BLaER1 (cell line): Measurements from ENCODE around the gene STAM.
A peak's percentile ranks its signal among the peaks of the same experiment; 100 is the strongest.

Experiments used
- H3K27ac ChIP-seq: shearing (Covaris generic); formaldehyde crosslinking; 2 replicates; pipeline ENCODE4 v1.8.1; 2022
- H3K27me3 ChIP-seq: shearing (Covaris generic); formaldehyde crosslinking; 2 replicates; pipeline ENCODE4 v1.8.1; 2022
- H3K36me3 ChIP-seq: shearing (Covaris generic); formaldehyde crosslinking; 2 replicates; pipeline ENCODE4 v1.8.1; 2022
- H3K4me1 ChIP-seq: shearing (Covaris generic); formaldehyde crosslinking; 2 replicates; pipeline ENCODE4 v1.8.1; 2022
- H3K4me2 ChIP-seq: shearing (Covaris generic); formaldehyde crosslinking; 2 replicates; pipeline ENCODE4 v1.8.1; 2022
- H3K4me3 ChIP-seq: shearing (Covaris generic); formaldehyde crosslinking; 2 replicates; pipeline ENCODE4 v1.8.1; 2022
- H3K9ac ChIP-seq: shearing (Covaris generic); formaldehyde crosslinking; 2 replicates; pipeline ENCODE4 v1.8.1; 2022
- H3K9me3 ChIP-seq: shearing (Covaris generic); formaldehyde crosslinking; 2 replicates; pipeline ENCODE4 v1.8.1; 2022
- H4K20me1 ChIP-seq: shearing (Covaris generic); formaldehyde crosslinking; 2 replicates; pipeline ENCODE4 v1.8.1; 2022
- Cebpa-rat ChIP-seq: shearing (Covaris generic); IDR thresholded peaks from 2 replicates; pipeline ENCODE4 v1.8.1; 2022

Gene STAM

GRCh38 chr10:17643755-17644484, at the start of gene STAM:
STAM (plus strand) TSS chr10:17644151; CDS start chr10:17644340, 189 bp downstream.
- no peaks in the 10 kb centered on the region for H3K27me3 ChIP-seq
- peaks cover 35% of the 10 kb centered on the region for H3K4me1 ChIP-seq
- H3K27ac ChIP-seq: peak within 1 kb of the TSS; percentile 96
- peaks cover 22% of the 10 kb centered on the region for H4K20me1 ChIP-seq
- peaks cover 14% of the 10 kb centered on the region for H3K36me3 ChIP-seq
- peak within 1 kb of the TSS; percentile 87 for H3K4me2 ChIP-seq
- H3K9me3 ChIP-seq: peaks cover 12% of the 10 kb centered on the region
- H3K4me3 ChIP-seq: peak within 1 kb of the TSS; percentile 85
- TF ChIP-seq Cebpa-rat: no peak
- peak within 1 kb of the TSS; percentile 89 for H3K9ac ChIP-seq

GRCh38 chr10:17597386-17597785, 46.6 kb upstream of the STAM start:
- no peak overlapping the region for H3K4me3 ChIP-seq
- no peaks in the 10 kb centered on the region for H3K4me1 ChIP-seq
- no peaks in the 10 kb centered on the region for H3K27me3 ChIP-seq
- H3K4me2 ChIP-seq: no peak overlapping the region
- H3K36me3 ChIP-seq: peaks cover 95% of the 10 kb centered on the region
- no peaks in the 10 kb centered on the region for H3K9me3 ChIP-seq
- TF ChIP-seq Cebpa-rat: no peak
- H4K20me1 ChIP-seq: no peaks in the 10 kb centered on the region
- H3K9ac ChIP-seq: no peak overlapping the region
- H3K27ac ChIP-seq: no peak overlapping the region

- Histone ChIP-seq H3K27ac (no peak overlapping the region), H3K4me1 (no peaks in the 10 kb centered on the region), H3K27me3 (no peaks in the 10 kb centered on the region), H3K9me3 (no peaks in the 10 kb centered on the region), H3K36me3 (peaks cover 94% of the 10 kb centered on the region), H4K20me1 (no peaks in the 10 kb centered on the region), H3K4me2 (no peak overlapping the region), H3K4me3 (no peak overlapping the region), H3K9ac (no peak overlapping the region)
- TF ChIP-seq Cebpa-rat: no peak
Measured at GRCh38 chr10:17599089-17599488, 44.9 kb upstream of the STAM start.

GRCh38 chr10:17605936-17606335, 38.0 kb upstream of the STAM start:
- Histone ChIP-seq H4K20me1 (no peaks in the 10 kb centered on the region), H3K4me1 (peaks cover 57% of the 10 kb centered on the region), H3K4me3 (no peak overlapping the region), H3K27ac (no peak overlapping the region), H3K36me3 (peaks cover 64% of the 10 kb centered on the region), H3K9me3 (no peaks in the 10 kb centered on the region), H3K9ac (no peak overlapping the region), H3K27me3 (no peaks in the 10 kb centered on the region), H3K4me2 (no peak overlapping the region)
- no peak for TF ChIP-seq Cebpa-rat

- Histone ChIP-seq H3K9me3 (no peaks in the 10 kb centered on the region), H3K4me3 (no peak overlapping the region), H3K9ac (0 out of 2 replicates have a peak overlapping the region, but pooled peaks have one; percentile 34), H4K20me1 (no peaks in the 10 kb centered on the region), H3K27me3 (no peaks in the 10 kb centered on the region), H3K36me3 (peaks cover 64% of the 10 kb centered on the region), H3K4me1 (peaks cover 63% of the 10 kb centered on the region), H3K4me2 (peak overlapping the region; percentile 76), H3K27ac (0 out of 2 replicates have a peak overlapping the region, but pooled peaks have one; percentile 12)
- TF ChIP-seq Cebpa-rat: no peak
Measured at GRCh38 chr10:17606547-17607040, 37.4 kb upstream of the STAM start.

- TF ChIP-seq Cebpa-rat: no peak
- 0 out of 2 replicates have a peak overlapping the region, but pooled peaks have one; percentile 34 for H3K9ac ChIP-seq
- H3K9me3 ChIP-seq: no peaks in the 10 kb centered on the region
- H3K36me3 ChIP-seq: peaks cover 64% of the 10 kb centered on the region
- H3K27ac ChIP-seq: peak overlapping the region; percentile 31; the same call in 1 of the 2 replicates
- H3K4me3 ChIP-seq: no peak overlapping the region
- H3K4me1 ChIP-seq: peaks cover 68% of the 10 kb centered on the region
- H3K27me3 ChIP-seq: no peaks in the 10 kb centered on the region
- peak overlapping the region; percentile 76 for H3K4me2 ChIP-seq
- H4K20me1 ChIP-seq: no peaks in the 10 kb centered on the region
Measured at GRCh38 chr10:17607060-17607459, 36.9 kb upstream of the STAM start.

- H3K4me1 ChIP-seq: peaks cover 73% of the 10 kb centered on the region
- no peaks in the 10 kb centered on the region for H4K20me1 ChIP-seq
- peak overlapping the region; percentile 83 for H3K27ac ChIP-seq
- no peaks in the 10 kb centered on the region; the same call in 1 of the 2 replicates for H3K9me3 ChIP-seq
- H3K27me3 ChIP-seq: no peaks in the 10 kb centered on the region
- peaks cover 65% of the 10 kb centered on the region for H3K36me3 ChIP-seq
- TF ChIP-seq Cebpa-rat: no peak
- H3K9ac ChIP-seq: no peak overlapping the region
- H3K4me2 ChIP-seq: peak overlapping the region; percentile 76
- no peak overlapping the region for H3K4me3 ChIP-seq
Measured at GRCh38 chr10:17607603-17608332, 36.2 kb upstream of the STAM start.

- Histone ChIP-seq H3K4me2 (peak overlapping the region; percentile 76), H3K4me1 (peaks cover 91% of the 10 kb centered on the region), H3K27me3 (no peaks in the 10 kb centered on the region), H3K36me3 (peaks cover 65% of the 10 kb centered on the region), H3K27ac (peak overlapping the region; percentile 83), H3K9ac (peak overlapping the region; percentile 49), H3K4me3 (peak overlapping the region; percentile 48), H3K9me3 (no peaks in the 10 kb centered on the region; the same call in 1 of the 2 replicates), H4K20me1 (0 out of 2 replicates have a peak, but pooled peaks cover 6% of the 10 kb centered on the region)
- no peak for TF ChIP-seq Cebpa-rat
Measured at GRCh38 chr10:17609523-17610079, 34.4 kb upstream of the STAM start.

- 0 out of 2 replicates have a peak, but pooled peaks cover 6% of the 10 kb centered on the region for H4K20me1 ChIP-seq
- peak overlapping the region; percentile 88 for H3K27ac ChIP-seq
- H3K4me1 ChIP-seq: peaks cover 56% of the 10 kb centered on the region
- 0 out of 2 replicates have a peak, but pooled peaks have one; percentile 27 for TF ChIP-seq Cebpa-rat
- H3K36me3 ChIP-seq: peaks cover 42% of the 10 kb centered on the region
- H3K4me3 ChIP-seq: peak overlapping the region; percentile 89
- peak overlapping the region; percentile 86 for H3K9ac ChIP-seq
- H3K27me3 ChIP-seq: no peaks in the 10 kb centered on the region
- no peaks in the 10 kb centered on the region; the same call in none of the 2 replicates for H3K9me3 ChIP-seq
- peak overlapping the region; percentile 80 for H3K4me2 ChIP-seq
Measured at GRCh38 chr10:17616403-17617030, 27.4 kb upstream of the STAM start.
